GM12878 (cell line): Measurements from ENCODE around the gene VTI1A. TPM values are rescaled to one million over a fixed set of nuclear protein-coding genes. Genes with fewer than 3 reads are reported as not detected.

Experiments used
- ATAC-seq: fragments of 200-7000 bp; cut with Tn5 transposase; 3 replicates; pipeline ENCODE4 v1.9.1; 2020; ENCODE audit warnings: mild to moderate bottlenecking, moderate library complexity
- BruUV-seq: library from RNA; stranded (reverse); fragments of 400-500 nt; replicated peaks from 2 replicates; lab custom pipeline; 2021; lab: Mats Ljungman, UMichigan
- CTCF ChIA-PET: fragments of 300-600 bp; sonication (Branson Sonifier 250); formaldehyde crosslinking; extraction: SDS; loops from one replicate; lab custom pipeline; 2021; ENCODE audit warnings: inconsistent platforms; lab: Yijun Ruan, JAX
- POLR2A ChIA-PET: fragments of 350-600 bp; formaldehyde crosslinking; extraction: SDS; loops from one replicate; lab custom pipeline; 2021; ENCODE audit warnings: inconsistent platforms; lab: Charles Lee
- RAD21 ChIA-PET: fragments of 300-600 bp; sonication (Branson Sonifier 250); formaldehyde crosslinking; loops from one replicate; lab custom pipeline; 2023; ENCODE audit warnings: antibody characterized with exemption; ENCODE audit not compliant: unreplicated experiment; lab: Charles Lee
- SMC1A ChIA-PET: fragments of 300-600 bp; sonication (Branson Sonifier 250); formaldehyde crosslinking; loops from one replicate; lab custom pipeline; 2023; ENCODE audit not compliant: unreplicated experiment, uncharacterized antibody; lab: Charles Lee
- DNase-seq: peaks from one replicate; pipeline ENCODE4 v3.0.0-alpha.2; 2011; ENCODE audit warnings: low read depth, low spot score
- FAIRE-seq: peaks from 3 replicates; lab custom pipeline; 2011; peaks lifted over from hg19 to GRCh38; lab: Jason Lieb, UNC
- H2AFZ ChIP-seq: 2 replicates; pipeline ENCODE4 v1.6.0; 2011; ENCODE audit warnings: low read depth, low read length, control low read depth; ENCODE audit not compliant: control insufficient read depth
- H3K27ac ChIP-seq: 2 replicates; pipeline ENCODE4 v1.5.1; 2011; ENCODE audit warnings: control low read depth; ENCODE audit not compliant: control insufficient read depth, insufficient read depth
- H3K27me3 ChIP-seq, 2 experiments: replicated peaks in 1 of 2; 2 replicates each; pipeline versions ENCODE4 v1.6.0 to v1.6.1; 2011; ENCODE audit warnings: low read length in 1 of 2; ENCODE audit not compliant: control insufficient read depth in 2 of 2, insufficient read depth in 2 of 2
- H3K36me3 ChIP-seq, 2 experiments: 2 replicates each; pipeline ENCODE4 v1.5.1; 2011; ENCODE audit warnings: low read length in 1 of 2; ENCODE audit not compliant: control insufficient read depth in 2 of 2, insufficient read depth in 2 of 2
- H3K4me1 ChIP-seq: 2 replicates; pipeline ENCODE4 v1.6.1; 2011; ENCODE audit warnings: mild to moderate bottlenecking, low read length, moderate library complexity, mixed read lengths; ENCODE audit not compliant: control insufficient read depth, insufficient read depth
- H3K4me2 ChIP-seq: 2 replicates; pipeline ENCODE4 v1.6.0; 2011; ENCODE audit warnings: control low read depth; ENCODE audit not compliant: control insufficient read depth, insufficient read depth
- H3K4me3 ChIP-seq: fragments of 200-600 bp; sonication (generic); 2 replicates; pipeline ENCODE4 v1.5.1; 2016
- H3K79me2 ChIP-seq: 2 replicates; pipeline ENCODE4 v1.6.0; 2011; ENCODE audit warnings: low read length; ENCODE audit not compliant: control insufficient read depth, insufficient read depth
- H3K9ac ChIP-seq: 2 replicates; pipeline ENCODE4 v1.8.0; 2011; ENCODE audit warnings: low read length, control low read depth, mixed read lengths; ENCODE audit not compliant: control insufficient read depth, insufficient read depth
- H3K9me3 ChIP-seq: replicated peaks from 3 replicates; pipeline ENCODE4 v1.5.1; 2011; ENCODE audit warnings: mild to moderate bottlenecking, low read length; ENCODE audit not compliant: control insufficient read depth, insufficient read depth
- H4K20me1 ChIP-seq: 2 replicates; pipeline ENCODE4 v1.6.0; 2011; ENCODE audit not compliant: control insufficient read depth, insufficient read depth
- BCL11A ChIP-seq: IDR thresholded peaks from 2 replicates; pipeline ENCODE4 v1.6.1; 2011; ENCODE audit warnings: low read depth, low read length
- BMI1 ChIP-seq: fragments of 450-650 bp; IDR thresholded peaks from 2 replicates; pipeline ENCODE4 v1.6.1; 2016; ENCODE audit warnings: mild to moderate bottlenecking, moderate library complexity, borderline replicate concordance
- CHD2 ChIP-seq: IDR thresholded peaks from 2 replicates; pipeline ENCODE4 v1.6.1; 2011; ENCODE audit warnings: low read depth, low read length, improper control_type of control experiment, borderline replicate concordance
- CREB1 ChIP-seq: IDR thresholded peaks from 2 replicates; pipeline ENCODE4 v1.6.1; 2012; ENCODE audit warnings: low read depth, mild to moderate bottlenecking, inconsistent platforms
- ESRRA ChIP-seq: IDR thresholded peaks from 2 replicates; pipeline ENCODE4 v1.6.1; 2012; ENCODE audit warnings: mild to moderate bottlenecking, low read length, improper control_type of control experiment
- HDAC6 ChIP-seq: fragments of 200-600 bp; sonication (generic); IDR thresholded peaks from one replicate; pipeline ENCODE4 v1.8.0; 2017; ENCODE audit warnings: antibody characterized with exemption; ENCODE audit not compliant: unreplicated experiment
- JUND ChIP-seq: IDR thresholded peaks from 2 replicates; pipeline ENCODE4 v1.6.1; 2012; ENCODE audit warnings: low read depth, mild to moderate bottlenecking, low read length, improper control_type of control experiment, moderate library complexity
- MXI1 ChIP-seq: fragments of 150-350 bp; IDR thresholded peaks from 2 replicates; pipeline ENCODE4 v1.6.1; 2011; ENCODE audit warnings: low read depth, mild to moderate bottlenecking, inconsistent platforms, low read length, improper control_type of control experiment
- NR2C1 ChIP-seq: fragments of 450-650 bp; IDR thresholded peaks from 2 replicates; pipeline ENCODE4 v1.6.1; 2017; ENCODE audit warnings: antibody characterized with exemption, mild to moderate bottlenecking, moderate library complexity
- NRF1 ChIP-seq: conservative IDR thresholded peaks from 2 replicates; pipeline ENCODE4 v1.6.1; 2011; ENCODE audit warnings: mild to moderate bottlenecking, low read depth, low read length, improper control_type of control experiment
- RCOR1 ChIP-seq: conservative IDR thresholded peaks from 2 replicates; pipeline ENCODE4 v1.6.1; 2012; ENCODE audit warnings: low read depth, low read length, improper control_type of control experiment
- SREBF1 ChIP-seq: IDR thresholded peaks from 2 replicates; pipeline ENCODE4 v1.6.1; 2012; ENCODE audit warnings: mild to moderate bottlenecking, low read length
- SRF ChIP-seq, 2 experiments: IDR thresholded peaks; 2 replicates each; pipeline ENCODE4 v1.6.1; 2011; ENCODE audit warnings: low read depth in 2 of 2, low read length in 2 of 2, mild to moderate bottlenecking in 1 of 2, moderate library complexity in 1 of 2
- TCF12 ChIP-seq: IDR thresholded peaks from 2 replicates; pipeline ENCODE4 v1.6.1; 2011; ENCODE audit warnings: low read depth, mild to moderate bottlenecking, low read length
- YY1 ChIP-seq: IDR thresholded peaks from 2 replicates; pipeline ENCODE4 v1.6.1; 2011; ENCODE audit warnings: low read depth, mild to moderate bottlenecking, low read length
- WGBS: methylation state at CpG from one replicate; pipeline ENCODE4 v1.1.6; 2016; ENCODE audit warnings: low lambda C conversion rate; ENCODE audit not compliant: insufficient replicate concordance, insufficient coverage; ENCODE audit errors: missing lambda C conversion rate; 5-methylcytosine and 5-hydroxymethylcytosine counted together
- in situ Hi-C: fragments of 300-500 bp; cut with MboI; formaldehyde crosslinking; loops from 9 replicates; pipeline ENCODE4 v1.14.3; 2018; ENCODE audit warnings: mixed read lengths
- intact Hi-C: fragments of 100-400 bp; cut with micrococcal nuclease; formaldehyde crosslinking; loops from one replicate; pipeline ENCODE4 v1.14.2; 2022; ENCODE audit not compliant: unreplicated experiment
- polyA plus RNA-seq, 11 experiments: library from polyadenylated mRNA; depleted of rRNA in 4 of 11; unstranded in 6 of 11; stranded (reverse) in 5 of 11; fragments of >200 nt; fragmentation: Nextera tagmentation in 4 of 11; fragmentation: Illumina TruSeq in 1 of 11; extraction: Ambion mirVana in 4 of 11; extraction: Trizol in 1 of 11; gene quantifications; 1 replicate in 1 of 11; 2 replicates in 10 of 11; pipeline versions ENCODE4 v1.2.1 to v1.2.3, GENCODE V29; 2011 to 2016; ENCODE audit warnings: inconsistent platforms in 2 of 11, missing spikeins in 2 of 11, low read depth in 1 of 11
- total RNA-seq, 4 experiments: library from RNA; depleted of rRNA in 3 of 4; stranded (reverse); fragments of >200 nt in 3 of 4; fragmentation: Illumina TruSeq in 1 of 4; extraction: Trizol in 1 of 4; gene quantifications; 2 replicates each; pipeline versions ENCODE4 v1.2.1 to v1.2.3, GENCODE V29; 2013 to 2021
- TF ChIP-seq, protein P1 (sequence below): fragments of 450-650 bp; IDR thresholded peaks from 2 replicates; pipeline ENCODE4 v1.6.1; 2016; ENCODE audit warnings: mild to moderate bottlenecking
- TF ChIP-seq, protein P2 (sequence below): IDR thresholded peaks from 2 replicates; pipeline ENCODE4 v1.6.1; 2012; ENCODE audit warnings: mild to moderate bottlenecking, low read depth, low read length

The VTI1A gene
- total and polyA plus RNA-seq, 10 of the 15 experiments (the other 5 are each of a cell fraction or from before 2014, with no cell fraction given) = 12.4 to 43.2 (median 27.5) TPM

DNA sequence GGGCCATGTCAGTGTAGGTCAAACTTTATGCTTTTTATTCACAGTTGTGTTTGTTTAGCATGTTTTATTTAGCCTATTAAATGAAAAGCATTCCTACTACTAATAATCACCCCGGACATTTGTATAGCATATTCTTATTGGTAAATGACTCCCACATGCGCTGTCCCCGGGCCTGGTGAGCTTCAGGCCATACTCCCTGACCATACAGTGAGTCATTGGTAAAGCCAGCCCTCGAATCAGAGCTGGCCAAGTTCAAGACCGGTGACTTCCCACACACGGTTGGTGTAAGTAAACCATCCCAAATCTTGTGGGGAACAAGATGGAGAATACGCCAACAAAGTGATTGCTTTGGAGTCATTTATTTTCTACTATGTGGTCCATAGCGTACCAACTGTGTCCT, 264.4 kb downstream of the VTI1A start:
- no peak overlapping the region for H3K4me2 ChIP-seq

DNA sequence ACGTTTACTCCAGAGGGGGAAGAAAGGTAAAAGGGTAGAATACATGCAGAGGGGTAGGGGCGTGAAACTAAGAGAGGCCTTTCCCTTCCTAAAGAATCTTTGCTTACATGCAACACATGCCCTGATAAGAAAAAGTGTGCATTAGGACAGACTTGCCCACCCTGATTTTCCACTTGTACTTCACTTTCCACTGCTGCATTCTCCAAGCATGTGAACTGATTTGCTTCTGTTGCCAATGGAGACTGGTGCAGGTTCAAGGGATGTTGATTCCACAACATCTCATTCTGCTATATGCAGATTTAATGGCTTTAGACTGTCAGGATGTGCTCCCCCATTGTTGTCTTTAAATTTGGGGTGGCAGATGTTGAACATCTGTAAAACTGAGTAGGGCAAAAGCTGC, 265.5 kb downstream of the VTI1A start:
- WGBS = 96% methylated on average over 2 of the region's 2 CpGs
- RAD21 ChIA-PET = no interaction called here
- SMC1A ChIA-PET = no interaction called here
- ATAC-seq = no peak
- no TSS peak for BruUV-seq
- FAIRE-seq = no peak
- H3K4me3 ChIP-seq = no peak overlapping the region
- no peaks in the 10 kb centered on the region for H3K27me3 ChIP-seq
- in situ Hi-C loops = no loop called here
- CTCF ChIA-PET = no interaction called here
- H3K79me2 ChIP-seq = no peaks in the 10 kb centered on the region
- POLR2A ChIA-PET = no interaction called here
- TF ChIP-seq RCOR1 (no peak), NRF1 (no peak), YY1 (no peak), SRF (IDR thresholded peaks at IDR 0.05; ENCODE audit: low read depth in 2 of 2, low read length in 2 of 2) (no peak), NR2C1 (no peak), ESRRA (no peak), BMI1 (no peak), HDAC6 (no peak), CHD2 (no peak), TCF12 (no peak), MXI1 (no peak)
- TF ChIP-seq, protein P1, sequence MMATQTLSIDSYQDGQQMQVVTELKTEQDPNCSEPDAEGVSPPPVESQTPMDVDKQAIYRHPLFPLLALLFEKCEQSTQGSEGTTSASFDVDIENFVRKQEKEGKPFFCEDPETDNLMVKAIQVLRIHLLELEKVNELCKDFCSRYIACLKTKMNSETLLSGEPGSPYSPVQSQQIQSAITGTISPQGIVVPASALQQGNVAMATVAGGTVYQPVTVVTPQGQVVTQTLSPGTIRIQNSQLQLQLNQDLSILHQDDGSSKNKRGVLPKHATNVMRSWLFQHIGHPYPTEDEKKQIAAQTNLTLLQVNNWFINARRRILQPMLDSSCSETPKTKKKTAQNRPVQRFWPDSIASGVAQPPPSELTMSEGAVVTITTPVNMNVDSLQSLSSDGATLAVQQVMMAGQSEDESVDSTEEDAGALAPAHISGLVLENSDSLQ = no peak
- TF ChIP-seq, protein P2, sequence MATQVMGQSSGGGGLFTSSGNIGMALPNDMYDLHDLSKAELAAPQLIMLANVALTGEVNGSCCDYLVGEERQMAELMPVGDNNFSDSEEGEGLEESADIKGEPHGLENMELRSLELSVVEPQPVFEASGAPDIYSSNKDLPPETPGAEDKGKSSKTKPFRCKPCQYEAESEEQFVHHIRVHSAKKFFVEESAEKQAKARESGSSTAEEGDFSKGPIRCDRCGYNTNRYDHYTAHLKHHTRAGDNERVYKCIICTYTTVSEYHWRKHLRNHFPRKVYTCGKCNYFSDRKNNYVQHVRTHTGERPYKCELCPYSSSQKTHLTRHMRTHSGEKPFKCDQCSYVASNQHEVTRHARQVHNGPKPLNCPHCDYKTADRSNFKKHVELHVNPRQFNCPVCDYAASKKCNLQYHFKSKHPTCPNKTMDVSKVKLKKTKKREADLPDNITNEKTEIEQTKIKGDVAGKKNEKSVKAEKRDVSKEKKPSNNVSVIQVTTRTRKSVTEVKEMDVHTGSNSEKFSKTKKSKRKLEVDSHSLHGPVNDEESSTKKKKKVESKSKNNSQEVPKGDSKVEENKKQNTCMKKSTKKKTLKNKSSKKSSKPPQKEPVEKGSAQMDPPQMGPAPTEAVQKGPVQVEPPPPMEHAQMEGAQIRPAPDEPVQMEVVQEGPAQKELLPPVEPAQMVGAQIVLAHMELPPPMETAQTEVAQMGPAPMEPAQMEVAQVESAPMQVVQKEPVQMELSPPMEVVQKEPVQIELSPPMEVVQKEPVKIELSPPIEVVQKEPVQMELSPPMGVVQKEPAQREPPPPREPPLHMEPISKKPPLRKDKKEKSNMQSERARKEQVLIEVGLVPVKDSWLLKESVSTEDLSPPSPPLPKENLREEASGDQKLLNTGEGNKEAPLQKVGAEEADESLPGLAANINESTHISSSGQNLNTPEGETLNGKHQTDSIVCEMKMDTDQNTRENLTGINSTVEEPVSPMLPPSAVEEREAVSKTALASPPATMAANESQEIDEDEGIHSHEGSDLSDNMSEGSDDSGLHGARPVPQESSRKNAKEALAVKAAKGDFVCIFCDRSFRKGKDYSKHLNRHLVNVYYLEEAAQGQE = no peak
- intact Hi-C loops = no loop called here
- H3K4me2 ChIP-seq = no peak overlapping the region
- H3K9me3 ChIP-seq = no peaks in the 10 kb centered on the region
- no peak overlapping the region for H3K9ac ChIP-seq
- no peaks in the 10 kb centered on the region for H4K20me1 ChIP-seq
- H2AFZ ChIP-seq = no peak overlapping the region
- no peak for DNase-seq
- no peak overlapping the region for H3K27ac ChIP-seq
- no peaks in the 10 kb centered on the region; a peak in 1 of 4 replicates for H3K36me3 ChIP-seq
- H3K4me1 ChIP-seq = no peaks in the 10 kb centered on the region

More for the DNA sequence above, 264.4 kb downstream of the VTI1A start:
- in situ Hi-C loops (no loop called here), intact Hi-C loops (no loop called here)
- ChIA-PET RAD21 (no interaction called here), POLR2A (no interaction called here), CTCF (interaction anchor here (1.9 kb wide), 1 partner anchor 9 kb away, joined by 8 read pairs; no protein-coding TSS in a partner anchor), SMC1A (no interaction called here)
- Histone ChIP-seq H3K36me3 (no peaks in the 10 kb centered on the region; a peak in 1 of 4 replicates), H3K4me3 (no peak overlapping the region), H3K9me3 (no peaks in the 10 kb centered on the region), H4K20me1 (no peaks in the 10 kb centered on the region), H3K79me2 (no peaks in the 10 kb centered on the region), H3K4me1 (no peaks in the 10 kb centered on the region), H2AFZ (no peak overlapping the region), H3K27me3 (no peaks in the 10 kb centered on the region), H3K27ac (no peak overlapping the region), H3K9ac (no peak overlapping the region)
- no peak for ATAC-seq
- no peak for FAIRE-seq
- BruUV-seq = no TSS peak
- no peak for TF ChIP-seq JUND
- no peak for TF ChIP-seq BCL11A
- no peak for TF ChIP-seq CREB1
- TF ChIP-seq YY1 = no peak
- no peak for TF ChIP-seq SREBF1
- no peak for TF ChIP-seq NRF1
- 97% methylated on average over 8 of the region's 8 CpGs for WGBS
- no peak for DNase-seq
